Astrocyte (in vitro differentiated cells and primary cell): Measurements from ENCODE around the gene LRBA. TPM values are rescaled to one million over a fixed set of nuclear protein-coding genes. Genes with fewer than 3 reads are reported as not detected.

Source experiments
- DNase-seq: peaks from one replicate; pipeline ENCODE4 v3.0.0-alpha.2; 2010; ENCODE audit warnings: low read depth
- FAIRE-seq: peaks from 2 replicates; lab custom pipeline; 2011; peaks lifted over from hg19 to GRCh38; lab: Jason Lieb, UNC
- H2AFZ ChIP-seq: 2 replicates; pipeline ENCODE4 v1.6.0; 2012; ENCODE audit warnings: low read depth, low read length, inconsistent platforms
- H3K27ac ChIP-seq: 2 replicates; pipeline ENCODE4 v1.5.1; 2011; ENCODE audit warnings: low read depth, low read length, inconsistent platforms
- H3K27me3 ChIP-seq: 2 replicates; pipeline ENCODE4 v1.6.0; 2011; ENCODE audit warnings: low read length, inconsistent platforms; ENCODE audit not compliant: insufficient read depth
- H3K36me3 ChIP-seq: 2 replicates; pipeline ENCODE4 v1.5.1; 2011; ENCODE audit warnings: low read length, inconsistent platforms; ENCODE audit not compliant: insufficient read depth
- H3K4me1 ChIP-seq: 2 replicates; pipeline ENCODE4 v1.5.1; 2011; ENCODE audit warnings: low read length, inconsistent platforms; ENCODE audit not compliant: insufficient read depth
- H3K4me2 ChIP-seq: 2 replicates; pipeline ENCODE4 v1.6.0; 2012; ENCODE audit warnings: low read length, inconsistent platforms
- H3K4me3 ChIP-seq: 2 replicates; pipeline ENCODE4 v1.5.1; 2011; ENCODE audit warnings: low read depth, mild to moderate bottlenecking, low read length, inconsistent platforms; ENCODE audit not compliant: insufficient read depth
- H3K79me2 ChIP-seq: 2 replicates; pipeline ENCODE4 v1.6.0; 2012; ENCODE audit warnings: mild to moderate bottlenecking, low read length, inconsistent platforms; ENCODE audit not compliant: insufficient read depth
- H3K9ac ChIP-seq: 2 replicates; pipeline ENCODE4 v1.6.0; 2012; ENCODE audit warnings: mild to moderate bottlenecking, low read length, inconsistent platforms
- H3K9me3 ChIP-seq: 2 replicates; pipeline ENCODE4 v1.5.1; 2012; ENCODE audit warnings: low read depth, mild to moderate bottlenecking, low read length, inconsistent platforms; ENCODE audit not compliant: insufficient read depth
- H4K20me1 ChIP-seq: 2 replicates; pipeline ENCODE4 v1.6.0; 2012; ENCODE audit warnings: low read length, inconsistent platforms; ENCODE audit not compliant: insufficient read depth
- H3K27ac Mint-ChIP-seq: one replicate; pipeline ENCODE4 v1.8.0; 2021; ENCODE audit warnings: mild to moderate bottlenecking, mixed read lengths; ENCODE audit not compliant: unreplicated experiment
- H3K27me3 Mint-ChIP-seq: one replicate; pipeline ENCODE4 v1.8.0; 2021; ENCODE audit warnings: low read depth, mixed read lengths; ENCODE audit not compliant: unreplicated experiment
- H3K36me3 Mint-ChIP-seq: one replicate; pipeline ENCODE4 v1.8.0; 2021; ENCODE audit warnings: low read depth, mixed read lengths; ENCODE audit not compliant: unreplicated experiment
- H3K4me1 Mint-ChIP-seq: one replicate; pipeline ENCODE4 v1.8.0; 2021; ENCODE audit warnings: low read depth, mixed read lengths; ENCODE audit not compliant: unreplicated experiment
- H3K4me3 Mint-ChIP-seq: one replicate; pipeline ENCODE4 v1.8.0; 2021; ENCODE audit warnings: mild to moderate bottlenecking, moderate library complexity, mixed read lengths; ENCODE audit not compliant: unreplicated experiment
- H3K9me3 Mint-ChIP-seq: one replicate; pipeline ENCODE4 v1.8.0; 2021; ENCODE audit warnings: mild to moderate bottlenecking, mixed read lengths; ENCODE audit not compliant: unreplicated experiment
- EZH2 ChIP-seq: IDR thresholded peaks from 2 replicates; pipeline ENCODE4 v1.6.1; 2012; ENCODE audit warnings: mild to moderate bottlenecking, low read length, inconsistent platforms; ENCODE audit not compliant: insufficient read depth
- total RNA-seq: library from RNA; stranded (reverse); gene quantifications from 2 replicates; pipeline ENCODE4 v1.2.1, GENCODE V29; 2021
- TF ChIP-seq, protein P1 (sequence below): IDR thresholded peaks from 2 replicates; pipeline ENCODE4 v1.5.1; 2011; ENCODE audit warnings: low read depth, mild to moderate bottlenecking, inconsistent platforms, low read length, moderate library complexity; ENCODE audit not compliant: insufficient read depth

The LRBA gene
- total RNA-seq, 1 donor from 2014 or later, result 25.3 TPM

DNA sequence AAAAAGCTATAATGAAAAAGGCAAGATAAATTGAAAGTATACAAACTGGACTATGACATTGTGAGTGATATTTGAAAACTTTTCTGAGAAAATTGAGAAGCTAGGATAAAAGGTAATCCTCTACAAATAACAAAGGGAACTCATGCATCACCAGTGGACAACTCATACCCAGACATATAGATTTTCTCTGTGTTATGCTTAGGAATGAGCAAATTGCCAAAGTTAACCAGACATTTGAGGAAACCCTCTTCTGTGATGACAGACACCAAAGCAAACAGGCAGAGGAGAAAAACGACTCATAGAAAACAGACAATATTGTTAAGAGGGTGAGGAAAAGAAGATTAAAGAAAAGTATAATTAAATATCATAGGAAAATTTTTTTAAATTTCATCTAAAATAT, 246.6 kb downstream of the LRBA start:
- no peaks in the 10 kb centered on the region for H3K36me3 ChIP-seq
- H4K20me1 ChIP-seq, result no peaks in the 10 kb centered on the region
- no peaks in the 10 kb centered on the region for H3K9me3 Mint-ChIP-seq
- H3K9ac ChIP-seq, result no peak overlapping the region
- H3K4me3 ChIP-seq, result no peak overlapping the region
- no peak overlapping the region for H3K4me2 ChIP-seq
- H3K4me1 ChIP-seq, result no peaks in the 10 kb centered on the region
- no peak overlapping the region for H3K27ac Mint-ChIP-seq
- no peak for DNase-seq
- no peaks in the 10 kb centered on the region for H3K27me3 Mint-ChIP-seq
- no peaks in the 10 kb centered on the region for H3K79me2 ChIP-seq
- no peaks in the 10 kb centered on the region for H3K27me3 ChIP-seq
- TF ChIP-seq EZH2, result no peak
- TF ChIP-seq, protein P1, sequence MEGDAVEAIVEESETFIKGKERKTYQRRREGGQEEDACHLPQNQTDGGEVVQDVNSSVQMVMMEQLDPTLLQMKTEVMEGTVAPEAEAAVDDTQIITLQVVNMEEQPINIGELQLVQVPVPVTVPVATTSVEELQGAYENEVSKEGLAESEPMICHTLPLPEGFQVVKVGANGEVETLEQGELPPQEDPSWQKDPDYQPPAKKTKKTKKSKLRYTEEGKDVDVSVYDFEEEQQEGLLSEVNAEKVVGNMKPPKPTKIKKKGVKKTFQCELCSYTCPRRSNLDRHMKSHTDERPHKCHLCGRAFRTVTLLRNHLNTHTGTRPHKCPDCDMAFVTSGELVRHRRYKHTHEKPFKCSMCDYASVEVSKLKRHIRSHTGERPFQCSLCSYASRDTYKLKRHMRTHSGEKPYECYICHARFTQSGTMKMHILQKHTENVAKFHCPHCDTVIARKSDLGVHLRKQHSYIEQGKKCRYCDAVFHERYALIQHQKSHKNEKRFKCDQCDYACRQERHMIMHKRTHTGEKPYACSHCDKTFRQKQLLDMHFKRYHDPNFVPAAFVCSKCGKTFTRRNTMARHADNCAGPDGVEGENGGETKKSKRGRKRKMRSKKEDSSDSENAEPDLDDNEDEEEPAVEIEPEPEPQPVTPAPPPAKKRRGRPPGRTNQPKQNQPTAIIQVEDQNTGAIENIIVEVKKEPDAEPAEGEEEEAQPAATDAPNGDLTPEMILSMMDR, result no peak
- no peak overlapping the region for H2AFZ ChIP-seq
- no peaks in the 10 kb centered on the region for H3K9me3 ChIP-seq
- H3K4me1 Mint-ChIP-seq, result peaks cover 14% of the 10 kb centered on the region
- H3K4me3 Mint-ChIP-seq, result no peak overlapping the region
- no peak overlapping the region for H3K27ac ChIP-seq
- no peaks in the 10 kb centered on the region for H3K36me3 Mint-ChIP-seq
- peak; percentile 29 for FAIRE-seq

- no peak overlapping the region for H3K4me3 ChIP-seq
- H3K27ac Mint-ChIP-seq, result no peak overlapping the region
- no peaks in the 10 kb centered on the region for H3K36me3 Mint-ChIP-seq
- no peaks in the 10 kb centered on the region for H3K27me3 ChIP-seq
- no peaks in the 10 kb centered on the region for H3K79me2 ChIP-seq
- H3K36me3 ChIP-seq, result no peaks in the 10 kb centered on the region
- FAIRE-seq (no peak), DNase-seq (no peak)
- no peaks in the 10 kb centered on the region for H3K4me1 ChIP-seq
- H3K4me3 Mint-ChIP-seq, result no peak overlapping the region
- no peaks in the 10 kb centered on the region for H4K20me1 ChIP-seq
- H3K27ac ChIP-seq, result no peak overlapping the region
- H3K4me2 ChIP-seq, result no peak overlapping the region
- H2AFZ ChIP-seq, result no peak overlapping the region
- H3K9me3 ChIP-seq, result no peaks in the 10 kb centered on the region
- H3K27me3 Mint-ChIP-seq, result no peaks in the 10 kb centered on the region
- peaks cover 14% of the 10 kb centered on the region for H3K4me1 Mint-ChIP-seq
- no peak for TF ChIP-seq EZH2
- TF ChIP-seq, protein P1, result no peak
- no peak overlapping the region for H3K9ac ChIP-seq
- H3K9me3 Mint-ChIP-seq, result no peaks in the 10 kb centered on the region
Measured at GRCh38 chr4:150765216-150765615, 249.9 kb downstream of the LRBA start.

- Mint-ChIP-seq H3K27ac (no peak overlapping the region), H3K36me3 (no peaks in the 10 kb centered on the region), H3K4me3 (no peak overlapping the region), H3K9me3 (no peaks in the 10 kb centered on the region), H3K27me3 (no peaks in the 10 kb centered on the region), H3K4me1 (no peaks in the 10 kb centered on the region)
- no peak for TF ChIP-seq EZH2
- TF ChIP-seq, protein P1, result no peak
- FAIRE-seq (no peak), DNase-seq (no peak)
- Histone ChIP-seq H3K9ac (no peak overlapping the region), H3K4me3 (no peak overlapping the region), H3K27ac (no peak overlapping the region), H4K20me1 (no peaks in the 10 kb centered on the region), H2AFZ (no peak overlapping the region), H3K4me1 (no peaks in the 10 kb centered on the region), H3K27me3 (no peaks in the 10 kb centered on the region), H3K36me3 (no peaks in the 10 kb centered on the region), H3K79me2 (no peaks in the 10 kb centered on the region), H3K9me3 (no peaks in the 10 kb centered on the region), H3K4me2 (no peak overlapping the region)
Measured at GRCh38 chr4:150751648-150752047, 263.4 kb downstream of the LRBA start.
